CD4-positive, alpha-beta T cell treated with Interleukin-6 for 4 hours (primary cell): ENCODE measurements around the gene NTPCR.
"Not testable (repeated sequence)": the region's sequence is repeated elsewhere in the genome, so short reads cannot be mapped to it uniquely, and the experiment has no call there.

Experiments
- DNase-seq: peaks from one replicate; pipeline ENCODE4 v3.0.0-alpha.2; 2020; ENCODE audit warnings: mixed read lengths

Gene NTPCR

GRCh38 chr1:232950197-232951176 lies at the start of gene NTPCR:
Gene NTPCR, plus strand, starts transcription at chr1:232950611. Its CDS starts 100 bp downstream, at chr1:232950711.
- DNase-seq: peak; percentile 96

GRCh38 chr1:232900818-232901217 lies 49.6 kb upstream of the NTPCR start:
- DNase-seq: no peak

GRCh38 chr1:232901255-232901654 lies 49.2 kb upstream of the NTPCR start:
- peak; percentile 8 for DNase-seq

GRCh38 chr1:232902774-232903350 lies 47.5 kb upstream of the NTPCR start:
- DNase-seq: no peak

- no peak for DNase-seq
Measured at GRCh38 chr1:232904131-232904530, 46.3 kb upstream of the NTPCR start.

- DNase-seq: no peak
Measured at GRCh38 chr1:232904566-232904965, 45.8 kb upstream of the NTPCR start.

GRCh38 chr1:232905331-232906034 lies 44.9 kb upstream of the NTPCR start:
- no peak for DNase-seq

- DNase-seq: no peak
Measured at GRCh38 chr1:232906441-232906840, 44.0 kb upstream of the NTPCR start.

- no peak for DNase-seq
Measured at GRCh38 chr1:232908831-232909230, 41.6 kb upstream of the NTPCR start.

- DNase-seq: no peak
Measured at GRCh38 chr1:232909752-232910151, 40.7 kb upstream of the NTPCR start.

- DNase-seq: no peak
Measured at GRCh38 chr1:232911027-232911599, 39.3 kb upstream of the NTPCR start.

- DNase-seq: no peak
Measured at GRCh38 chr1:232912845-232913580, 37.4 kb upstream of the NTPCR start.

- not testable (repeated sequence) for DNase-seq
Measured at GRCh38 chr1:232914271-232914670, 36.1 kb upstream of the NTPCR start.

- DNase-seq: no peak
Measured at GRCh38 chr1:232915212-232915611, 35.2 kb upstream of the NTPCR start.

- DNase-seq: no peak
Measured at GRCh38 chr1:232917053-232917452, 33.4 kb upstream of the NTPCR start.

- no peak for DNase-seq
Measured at GRCh38 chr1:232921381-232921780, 29.0 kb upstream of the NTPCR start.

GRCh38 chr1:232922485-232922884 lies 27.9 kb upstream of the NTPCR start:
- DNase-seq: no peak

- peak; percentile 58 for DNase-seq
Measured at GRCh38 chr1:232923739-232924386, 26.5 kb upstream of the NTPCR start.

GRCh38 chr1:232924874-232925273 lies 25.5 kb upstream of the NTPCR start:
- no peak for DNase-seq

GRCh38 chr1:232925421-232926220 lies 24.8 kb upstream of the NTPCR start:
- DNase-seq: peak; percentile 37

GRCh38 chr1:232927166-232927565 lies 23.2 kb upstream of the NTPCR start:
- DNase-seq: not testable (repeated sequence)
